BLaER1 (cell line): Measurements from ENCODE around the gene SYT7.

Source experiments
- H3K27ac ChIP-seq: shearing (Covaris generic); formaldehyde crosslinking; 2 replicates; pipeline ENCODE4 v1.8.1; 2022
- H3K27me3 ChIP-seq: shearing (Covaris generic); formaldehyde crosslinking; 2 replicates; pipeline ENCODE4 v1.8.1; 2022
- H3K36me3 ChIP-seq: shearing (Covaris generic); formaldehyde crosslinking; 2 replicates; pipeline ENCODE4 v1.8.1; 2022
- H3K4me1 ChIP-seq: shearing (Covaris generic); formaldehyde crosslinking; 2 replicates; pipeline ENCODE4 v1.8.1; 2022
- H3K4me2 ChIP-seq: shearing (Covaris generic); formaldehyde crosslinking; 2 replicates; pipeline ENCODE4 v1.8.1; 2022
- H3K4me3 ChIP-seq: shearing (Covaris generic); formaldehyde crosslinking; 2 replicates; pipeline ENCODE4 v1.8.1; 2022
- H3K9ac ChIP-seq: shearing (Covaris generic); formaldehyde crosslinking; 2 replicates; pipeline ENCODE4 v1.8.1; 2022
- H3K9me3 ChIP-seq: shearing (Covaris generic); formaldehyde crosslinking; 2 replicates; pipeline ENCODE4 v1.8.1; 2022
- H4K20me1 ChIP-seq: shearing (Covaris generic); formaldehyde crosslinking; 2 replicates; pipeline ENCODE4 v1.8.1; 2022
- Cebpa-rat ChIP-seq: shearing (Covaris generic); IDR thresholded peaks from 2 replicates; pipeline ENCODE4 v1.8.1; 2022

The SYT7 gene

GRCh38 chr11:61533401-61533800, 47.5 kb downstream of the SYT7 start:
- H3K27me3 ChIP-seq: no peaks in the 10 kb centered on the region
- H3K9ac ChIP-seq: no peak overlapping the region
- no peak overlapping the region for H3K27ac ChIP-seq
- H3K4me1 ChIP-seq: peaks cover 51% of the 10 kb centered on the region
- H4K20me1 ChIP-seq: 0 out of 2 replicates have a peak, but pooled peaks cover 7% of the 10 kb centered on the region
- H3K9me3 ChIP-seq: no peaks in the 10 kb centered on the region
- no peak overlapping the region for H3K4me2 ChIP-seq
- no peak overlapping the region for H3K4me3 ChIP-seq
- no peak for TF ChIP-seq Cebpa-rat
- no peaks in the 10 kb centered on the region for H3K36me3 ChIP-seq

- H3K27ac ChIP-seq: no peak overlapping the region
- no peaks in the 10 kb centered on the region for H3K9me3 ChIP-seq
- H3K4me3 ChIP-seq: no peak overlapping the region
- H3K27me3 ChIP-seq: no peaks in the 10 kb centered on the region
- no peaks in the 10 kb centered on the region for H3K36me3 ChIP-seq
- TF ChIP-seq Cebpa-rat: no peak
- H3K4me2 ChIP-seq: no peak overlapping the region
- no peak overlapping the region for H3K9ac ChIP-seq
- 0 out of 2 replicates have a peak, but pooled peaks cover 7% of the 10 kb centered on the region for H4K20me1 ChIP-seq
- peaks cover 55% of the 10 kb centered on the region for H3K4me1 ChIP-seq
Measured at GRCh38 chr11:61533039-61533375, 47.9 kb downstream of the SYT7 start.

GRCh38 chr11:61532134-61533038, 48.5 kb downstream of the SYT7 start:
- Histone ChIP-seq H3K4me1 (peaks cover 61% of the 10 kb centered on the region), H3K4me3 (no peak overlapping the region), H3K27ac (no peak overlapping the region), H3K4me2 (peak overlapping the region; percentile 77), H3K36me3 (no peaks in the 10 kb centered on the region), H4K20me1 (0 out of 2 replicates have a peak, but pooled peaks cover 7% of the 10 kb centered on the region), H3K27me3 (no peaks in the 10 kb centered on the region), H3K9ac (no peak overlapping the region), H3K9me3 (no peaks in the 10 kb centered on the region)
- no peak for TF ChIP-seq Cebpa-rat

GRCh38 chr11:61531044-61531443, 49.8 kb downstream of the SYT7 start:
- peak overlapping the region; percentile 77 for H3K4me2 ChIP-seq
- no peaks in the 10 kb centered on the region for H3K9me3 ChIP-seq
- H3K4me1 ChIP-seq: peaks cover 61% of the 10 kb centered on the region
- no peaks in the 10 kb centered on the region for H3K27me3 ChIP-seq
- no peak overlapping the region for H3K9ac ChIP-seq
- 0 out of 2 replicates have a peak, but pooled peaks cover 7% of the 10 kb centered on the region for H4K20me1 ChIP-seq
- TF ChIP-seq Cebpa-rat: no peak
- H3K36me3 ChIP-seq: no peaks in the 10 kb centered on the region
- H3K4me3 ChIP-seq: peak overlapping the region; percentile 38; the same call in 1 of the 2 replicates
- H3K27ac ChIP-seq: peak overlapping the region; percentile 67

- no peaks in the 10 kb centered on the region for H3K27me3 ChIP-seq
- H3K27ac ChIP-seq: peak overlapping the region; percentile 67; the same call in 1 of the 2 replicates
- H3K4me3 ChIP-seq: no peak overlapping the region
- 0 out of 2 replicates have a peak, but pooled peaks cover 7% of the 10 kb centered on the region for H4K20me1 ChIP-seq
- H3K9ac ChIP-seq: no peak overlapping the region
- H3K4me1 ChIP-seq: peaks cover 61% of the 10 kb centered on the region
- H3K9me3 ChIP-seq: no peaks in the 10 kb centered on the region
- H3K36me3 ChIP-seq: no peaks in the 10 kb centered on the region
- H3K4me2 ChIP-seq: peak overlapping the region; percentile 77
- no peak for TF ChIP-seq Cebpa-rat
Measured at GRCh38 chr11:61529537-61530225, 51.2 kb downstream of the SYT7 start.

GRCh38 chr11:61528114-61528513, 52.8 kb downstream of the SYT7 start:
- H3K4me2 ChIP-seq: peak overlapping the region; percentile 77

GRCh38 chr11:61526956-61527731, 53.7 kb downstream of the SYT7 start:
- Histone ChIP-seq H3K9ac (no peak overlapping the region), H3K9me3 (no peaks in the 10 kb centered on the region), H3K27me3 (no peaks in the 10 kb centered on the region), H3K36me3 (no peaks in the 10 kb centered on the region), H3K27ac (no peak overlapping the region), H4K20me1 (0 out of 2 replicates have a peak, but pooled peaks cover 7% of the 10 kb centered on the region), H3K4me1 (peaks cover 48% of the 10 kb centered on the region), H3K4me3 (no peak overlapping the region), H3K4me2 (no peak overlapping the region)
- TF ChIP-seq Cebpa-rat: no peak

More at GRCh38 chr11:61528114-61528513, 52.8 kb downstream of the SYT7 start:
- H3K4me3 ChIP-seq: no peak overlapping the region
- H3K27ac ChIP-seq: peak overlapping the region; percentile 14; the same call in 1 of the 2 replicates
- no peaks in the 10 kb centered on the region for H3K27me3 ChIP-seq
- H3K9ac ChIP-seq: peak overlapping the region; percentile 27; the same call in 1 of the 2 replicates
- H3K4me1 ChIP-seq: peaks cover 56% of the 10 kb centered on the region
- H3K36me3 ChIP-seq: no peaks in the 10 kb centered on the region
- no peak for TF ChIP-seq Cebpa-rat
- no peaks in the 10 kb centered on the region for H3K9me3 ChIP-seq
- 0 out of 2 replicates have a peak, but pooled peaks cover 7% of the 10 kb centered on the region for H4K20me1 ChIP-seq

- H3K4me1 ChIP-seq: peaks cover 38% of the 10 kb centered on the region
- H3K27me3 ChIP-seq: no peaks in the 10 kb centered on the region
- no peaks in the 10 kb centered on the region for H3K9me3 ChIP-seq
- no peak for TF ChIP-seq Cebpa-rat
- no peak overlapping the region for H3K9ac ChIP-seq
- H3K27ac ChIP-seq: no peak overlapping the region
- 0 out of 2 replicates have a peak, but pooled peaks cover 2% of the 10 kb centered on the region for H4K20me1 ChIP-seq
- H3K36me3 ChIP-seq: no peaks in the 10 kb centered on the region
- H3K4me2 ChIP-seq: no peak overlapping the region
- H3K4me3 ChIP-seq: no peak overlapping the region
Measured at GRCh38 chr11:61526229-61526628, 54.6 kb downstream of the SYT7 start.

GRCh38 chr11:61524963-61525587, 55.8 kb downstream of the SYT7 start:
- no peaks in the 10 kb centered on the region for H3K36me3 ChIP-seq
- H3K4me1 ChIP-seq: peaks cover 27% of the 10 kb centered on the region
- no peak overlapping the region for H3K4me3 ChIP-seq
- no peaks in the 10 kb centered on the region for H4K20me1 ChIP-seq
- no peak for TF ChIP-seq Cebpa-rat
- no peak overlapping the region for H3K27ac ChIP-seq
- H3K9ac ChIP-seq: no peak overlapping the region
- no peaks in the 10 kb centered on the region for H3K9me3 ChIP-seq
- H3K27me3 ChIP-seq: no peaks in the 10 kb centered on the region
- H3K4me2 ChIP-seq: no peak overlapping the region
